Memory B cell (primary cell): ENCODE results near the gene PJA1.

Experiments
- ATAC-seq: fragments of 150-1000 bp; cut with Tn5 transposase; 2 replicates; pipeline ENCODE4 v1.10.0; 2021; ENCODE audit warnings: low read depth, mild to moderate bottlenecking, moderate library complexity
- DNase-seq, 2 donors: peaks; one replicate each; pipeline ENCODE4 v3.0.0; 2022; ENCODE audit warnings: low spot score in 2 of 2
- H3K27ac Mint-ChIP-seq: one replicate; pipeline ENCODE4 v1.8.0; 2022; ENCODE audit warnings: mild to moderate bottlenecking, moderate library complexity, mixed read lengths
- H3K27me3 Mint-ChIP-seq: one replicate; pipeline ENCODE4 v1.8.0; 2022; ENCODE audit warnings: mixed read lengths
- H3K36me3 Mint-ChIP-seq: one replicate; pipeline ENCODE4 v1.8.0; 2022; ENCODE audit warnings: mild to moderate bottlenecking, mixed read lengths
- H3K4me1 Mint-ChIP-seq: one replicate; pipeline ENCODE4 v1.8.0; 2022; ENCODE audit warnings: mixed read lengths
- H3K4me3 Mint-ChIP-seq: one replicate; pipeline ENCODE4 v1.8.0; 2022; ENCODE audit warnings: mild to moderate bottlenecking, moderate library complexity, mixed read lengths
- H3K9me3 Mint-ChIP-seq: one replicate; pipeline ENCODE4 v1.8.0; 2022; ENCODE audit warnings: mixed read lengths

Gene PJA1

DNA sequence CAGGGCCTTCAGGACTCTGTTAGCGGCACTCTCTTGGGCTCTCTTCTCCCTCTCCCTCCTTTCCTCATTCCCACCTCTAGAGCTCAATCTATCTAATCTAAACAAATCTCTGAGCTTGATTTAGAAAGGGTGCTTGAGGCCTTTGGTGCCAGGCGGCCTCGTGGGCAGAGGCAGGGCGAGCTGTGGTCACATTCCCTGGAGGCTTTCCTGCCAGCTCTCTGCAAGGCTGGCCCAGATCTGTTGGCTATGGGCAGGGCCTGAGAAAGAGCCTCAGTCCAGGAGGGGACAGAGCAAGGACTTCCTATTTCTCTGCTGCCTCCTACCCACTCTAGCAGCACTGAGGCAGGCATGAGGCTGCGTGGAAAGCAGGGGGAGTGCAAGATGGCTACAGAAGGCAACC, 38.6 kb downstream of the PJA1 start:
- Mint-ChIP-seq H3K27ac (no peak overlapping the region), H3K4me1 (peaks cover 4% of the 10 kb centered on the region), H3K4me3 (no peak overlapping the region), H3K36me3 (no peaks in the 10 kb centered on the region), H3K27me3 (peaks cover 5% of the 10 kb centered on the region), H3K9me3 (no peaks in the 10 kb centered on the region)
- no peak for ATAC-seq
- no peak for DNase-seq

DNA sequence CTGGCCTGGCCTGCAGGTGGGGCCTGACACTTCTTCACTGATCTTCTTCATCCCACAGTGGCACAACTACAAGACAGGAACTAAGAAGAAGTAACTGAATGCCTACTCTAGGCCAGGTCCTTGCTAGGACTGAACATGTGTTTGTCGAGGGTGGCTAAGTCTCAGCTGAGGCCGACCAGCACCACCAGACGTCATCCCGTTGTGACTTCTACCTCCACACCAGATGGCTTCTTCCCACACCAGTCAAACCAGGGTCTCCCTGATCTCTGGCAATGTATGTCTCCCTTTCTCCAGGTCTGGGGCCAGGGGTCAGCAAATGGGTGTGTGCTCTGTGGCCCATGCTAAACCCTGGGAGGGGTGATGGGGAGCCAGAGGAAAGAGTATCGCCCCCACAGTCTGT, 40.2 kb downstream of the PJA1 start:
- no peaks in the 10 kb centered on the region for H3K9me3 Mint-ChIP-seq
- H3K27me3 Mint-ChIP-seq, result peaks cover 3% of the 10 kb centered on the region
- no peak overlapping the region for H3K4me3 Mint-ChIP-seq
- ATAC-seq (no peak), DNase-seq (no peak)
- no peak overlapping the region for H3K27ac Mint-ChIP-seq
- no peaks in the 10 kb centered on the region for H3K36me3 Mint-ChIP-seq
- peaks cover 4% of the 10 kb centered on the region for H3K4me1 Mint-ChIP-seq

DNA sequence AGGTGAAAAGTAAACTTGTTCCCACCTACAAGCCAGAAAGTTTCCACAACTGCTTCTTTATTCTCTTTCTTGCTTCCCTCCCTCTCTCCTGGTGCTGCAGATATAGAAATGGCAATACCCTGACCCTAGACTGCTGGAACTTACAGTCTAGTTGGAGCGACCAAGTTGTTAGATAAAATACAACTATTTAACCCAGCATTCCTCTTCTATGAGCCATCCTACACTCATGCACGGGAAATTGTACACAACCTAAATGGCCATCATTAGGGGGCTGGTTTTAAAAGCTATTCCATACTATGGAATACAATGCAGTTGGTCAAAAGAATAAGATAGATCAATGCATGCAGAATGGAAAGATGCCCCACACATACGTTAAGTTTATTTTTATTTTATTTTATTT, 41.1 kb downstream of the PJA1 start:
- ATAC-seq (no peak), DNase-seq (no peak)
- Mint-ChIP-seq H3K27ac (no peak overlapping the region), H3K4me3 (no peak overlapping the region), H3K4me1 (peaks cover 4% of the 10 kb centered on the region), H3K9me3 (no peaks in the 10 kb centered on the region), H3K27me3 (peaks cover 3% of the 10 kb centered on the region), H3K36me3 (no peaks in the 10 kb centered on the region)

DNA sequence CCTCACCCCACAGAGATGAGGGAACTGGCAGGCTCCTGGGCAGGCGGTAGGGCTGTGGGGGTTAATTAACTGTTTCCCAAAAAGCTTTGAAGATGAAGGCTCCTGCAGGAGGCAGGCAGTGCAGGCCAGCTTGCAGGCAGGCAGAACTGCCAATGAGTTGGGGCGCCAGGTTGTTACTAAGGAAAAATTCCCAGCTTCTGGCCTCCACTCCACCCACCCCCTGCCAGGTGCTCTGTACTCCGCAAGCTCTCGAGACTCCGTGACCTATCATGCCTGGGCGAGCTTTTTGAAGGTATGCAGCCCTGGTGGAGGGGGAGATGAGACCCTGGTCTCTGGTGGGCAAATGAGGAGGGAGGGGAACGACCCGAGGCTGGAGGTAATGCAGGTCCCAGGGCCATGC, 41.8 kb downstream of the PJA1 start:
- H3K27ac Mint-ChIP-seq, result no peak overlapping the region
- H3K4me3 Mint-ChIP-seq, result no peak overlapping the region
- H3K4me1 Mint-ChIP-seq, result peaks cover 4% of the 10 kb centered on the region
- DNase-seq (no peak), ATAC-seq (no peak)
- no peaks in the 10 kb centered on the region for H3K36me3 Mint-ChIP-seq
- peaks cover 3% of the 10 kb centered on the region for H3K27me3 Mint-ChIP-seq
- no peaks in the 10 kb centered on the region for H3K9me3 Mint-ChIP-seq

DNA sequence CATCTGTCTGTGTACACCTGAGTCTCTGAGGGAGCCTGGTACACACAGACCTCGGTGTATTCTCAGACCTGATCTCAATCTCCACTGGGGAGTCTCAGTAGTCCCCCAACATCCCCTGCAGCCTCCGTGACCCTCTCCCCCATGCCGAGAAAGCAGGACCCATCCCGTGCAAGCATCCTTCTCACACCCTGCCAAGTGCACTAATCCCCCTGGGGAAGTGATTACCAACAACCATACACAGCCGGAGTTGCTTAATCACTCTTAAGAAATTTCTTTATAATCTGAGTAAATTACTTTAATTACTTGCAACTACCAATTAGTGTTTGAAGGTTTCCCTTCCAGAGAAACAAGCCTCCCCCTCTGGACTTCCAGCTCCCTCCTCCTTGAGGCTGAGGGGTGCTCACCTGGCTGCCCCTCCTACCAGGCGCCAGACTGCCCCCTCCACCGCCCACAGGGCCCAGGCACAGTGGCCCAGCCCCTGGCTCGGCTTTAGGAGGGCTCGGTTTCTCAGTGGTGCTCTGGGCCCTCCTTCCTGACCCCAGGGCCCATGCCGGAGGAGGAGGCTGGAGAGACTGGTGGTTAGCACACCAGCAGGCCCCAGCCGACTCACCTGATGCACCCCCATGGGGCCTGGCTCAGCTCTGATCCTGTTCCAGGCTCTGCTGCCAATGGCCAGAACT, 43.8 kb downstream of the PJA1 start:
- DNase-seq (no peak), ATAC-seq (no peak)
- H3K9me3 Mint-ChIP-seq, result no peaks in the 10 kb centered on the region
- H3K27ac Mint-ChIP-seq, result no peak overlapping the region
- no peaks in the 10 kb centered on the region for H3K36me3 Mint-ChIP-seq
- H3K27me3 Mint-ChIP-seq, result peaks cover 1% of the 10 kb centered on the region
- no peak overlapping the region for H3K4me3 Mint-ChIP-seq
- no peaks in the 10 kb centered on the region for H3K4me1 Mint-ChIP-seq

DNA sequence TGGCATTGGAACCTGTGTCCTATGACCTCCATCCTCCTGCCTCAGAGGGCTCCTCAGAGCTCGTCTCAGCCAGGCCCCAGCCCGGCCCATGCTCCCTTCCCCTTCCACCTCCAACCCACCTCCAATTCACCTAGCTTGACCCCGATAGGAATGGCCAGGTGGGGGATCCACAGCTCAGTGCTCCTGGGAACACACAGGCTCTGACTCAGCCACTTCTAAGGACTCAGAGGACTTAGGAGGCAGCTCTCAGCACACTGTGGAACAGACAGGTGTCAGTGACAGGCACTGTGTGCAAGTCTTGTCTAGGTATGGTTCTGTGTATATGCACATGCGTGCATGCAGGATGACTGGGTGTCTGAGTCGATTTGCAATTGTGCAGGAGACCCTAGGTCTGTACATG, 44.8 kb downstream of the PJA1 start:
- Mint-ChIP-seq H3K4me1 (no peaks in the 10 kb centered on the region), H3K27me3 (peaks cover 1% of the 10 kb centered on the region)
- ATAC-seq, result no peak

DNA sequence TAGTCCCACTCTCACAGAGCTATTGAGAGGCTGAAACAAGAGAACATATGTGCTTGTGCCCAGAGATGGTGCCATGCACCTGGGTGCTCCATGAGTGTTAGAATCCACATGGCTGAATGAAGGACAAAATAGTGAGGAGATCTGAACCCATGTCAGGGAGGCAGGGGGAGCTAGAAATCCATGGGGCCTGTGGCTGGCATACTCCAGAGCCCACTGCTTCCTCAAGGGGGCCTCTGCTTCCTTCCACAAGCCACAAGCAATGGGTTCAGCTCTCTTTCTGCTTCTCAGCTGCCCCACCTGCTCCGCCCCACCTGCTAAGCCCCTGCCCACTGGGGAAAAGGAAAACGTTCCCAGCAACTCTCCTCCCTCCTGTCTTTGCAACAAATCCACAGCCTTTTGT, 46.1 kb downstream of the PJA1 start:
- Mint-ChIP-seq H3K4me1 (no peaks in the 10 kb centered on the region), H3K4me3 (no peak overlapping the region), H3K27me3 (peaks cover 1% of the 10 kb centered on the region), H3K9me3 (no peaks in the 10 kb centered on the region), H3K36me3 (no peaks in the 10 kb centered on the region), H3K27ac (no peak overlapping the region)
- no peak for ATAC-seq
- DNase-seq, result no peak

More for the DNA sequence above, 44.8 kb downstream of the PJA1 start:
- DNase-seq, result no peak
- H3K4me3 Mint-ChIP-seq, result no peak overlapping the region
- no peaks in the 10 kb centered on the region for H3K36me3 Mint-ChIP-seq
- H3K27ac Mint-ChIP-seq, result no peak overlapping the region
- no peaks in the 10 kb centered on the region for H3K9me3 Mint-ChIP-seq

DNA sequence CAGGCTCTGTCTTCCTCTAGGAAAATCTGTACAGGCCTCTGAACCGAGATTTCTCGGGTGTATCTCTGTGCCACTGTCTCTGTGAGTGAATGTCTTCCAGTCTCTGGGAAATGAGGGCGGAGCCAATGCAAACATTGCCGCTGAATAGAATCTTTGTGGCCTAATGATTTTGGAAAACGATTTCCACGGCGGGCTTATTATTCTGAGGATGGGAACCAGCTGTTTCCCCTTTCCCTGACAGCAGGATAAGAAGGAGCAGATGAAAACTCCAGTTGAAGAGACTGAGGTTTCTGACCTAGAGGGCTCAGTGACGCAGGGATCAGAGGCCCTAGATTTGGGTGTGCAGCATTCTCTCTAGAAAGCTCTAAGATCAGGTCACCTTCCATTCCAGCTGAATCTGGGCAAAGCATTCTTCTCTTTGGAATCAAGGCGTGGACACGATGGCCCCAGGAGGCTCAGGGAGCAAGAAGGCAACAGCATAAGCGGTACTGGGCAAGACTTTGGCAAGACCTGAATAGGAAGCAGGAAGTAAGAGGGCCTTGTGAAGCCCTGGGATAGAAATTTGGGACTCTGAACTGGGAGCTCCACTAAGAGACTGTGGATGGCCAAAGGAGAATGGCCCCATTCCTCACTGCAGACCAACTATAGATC, 47.3 kb downstream of the PJA1 start:
- Mint-ChIP-seq H3K4me3 (no peak overlapping the region), H3K27me3 (peaks cover under 1% of the 10 kb centered on the region), H3K9me3 (no peaks in the 10 kb centered on the region), H3K27ac (no peak overlapping the region), H3K36me3 (no peaks in the 10 kb centered on the region), H3K4me1 (no peaks in the 10 kb centered on the region)
- no peak for DNase-seq
- ATAC-seq, result no peak

DNA sequence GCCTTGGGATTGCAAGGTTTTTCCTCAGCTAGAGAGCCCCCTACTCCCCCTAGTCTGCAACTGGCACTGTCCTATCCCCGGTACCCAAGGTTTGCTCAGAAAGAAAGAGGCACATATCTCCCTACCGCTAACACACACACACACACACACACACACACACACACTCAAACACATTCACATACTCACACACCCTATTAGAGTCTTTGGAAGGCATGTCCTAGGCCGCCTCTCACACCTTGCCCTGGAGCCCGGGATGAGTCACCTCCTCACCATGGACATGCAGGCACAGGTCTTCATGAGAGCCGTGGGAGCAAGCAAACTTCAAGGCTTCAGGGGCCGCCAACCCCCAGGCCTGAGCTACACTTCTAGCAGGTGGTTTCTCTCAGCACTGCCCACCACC, 49.2 kb downstream of the PJA1 start:
- no peaks in the 10 kb centered on the region for H3K4me1 Mint-ChIP-seq
- no peak for DNase-seq
- ATAC-seq, result no peak
- no peaks in the 10 kb centered on the region for H3K9me3 Mint-ChIP-seq
- H3K27me3 Mint-ChIP-seq, result no peaks in the 10 kb centered on the region
- H3K4me3 Mint-ChIP-seq, result no peak overlapping the region
- H3K36me3 Mint-ChIP-seq, result no peaks in the 10 kb centered on the region
- no peak overlapping the region for H3K27ac Mint-ChIP-seq

DNA sequence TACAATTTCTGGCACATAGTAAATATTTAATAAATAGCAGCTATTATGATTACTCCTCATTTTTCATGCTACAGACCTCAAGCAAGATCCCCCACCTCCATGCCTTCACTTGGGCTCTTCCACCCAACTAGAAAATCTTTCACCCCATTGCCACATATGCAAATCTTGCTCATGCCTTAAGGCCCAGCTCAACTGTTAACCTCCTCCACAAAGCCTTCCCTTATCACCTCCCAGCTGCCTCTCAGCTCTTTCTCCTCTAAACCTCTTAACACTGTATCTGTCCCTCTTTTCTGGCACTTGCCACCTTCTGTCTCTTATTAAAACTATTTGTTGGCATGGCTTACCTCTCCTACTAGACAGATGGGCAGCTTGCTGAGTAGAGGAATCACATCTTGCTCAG, 51.5 kb downstream of the PJA1 start:
- Mint-ChIP-seq H3K9me3 (no peaks in the 10 kb centered on the region), H3K4me3 (no peak overlapping the region), H3K27ac (no peak overlapping the region), H3K36me3 (no peaks in the 10 kb centered on the region), H3K27me3 (peaks cover under 1% of the 10 kb centered on the region), H3K4me1 (no peaks in the 10 kb centered on the region)
- DNase-seq (no peak), ATAC-seq (no peak)
